ENCODE measurements around the gene PHF12. TPM values are rescaled to one million over a fixed set of nuclear protein-coding genes. Genes with fewer than 3 reads are reported as not detected.

Gene PHF12
- total and polyA plus RNA-seq, 10 of the 15 experiments (the other 5 are each of a cell fraction or from before 2014, with no cell fraction given) = 1.3 to 43.9 (median 19.2) TPM

GRCh38 chr17:28949185-28950016 lies 1.9 kb downstream of the PHF12 start:
- in situ Hi-C loops (cut with MboI) (loop anchor here (10.0 kb wide), 1 partner anchor 615 kb away; the partner anchor contains the start of genes IFT20 and TNFAIP1), intact Hi-C loops (cut with micrococcal nuclease; ENCODE audit: unreplicated experiment) (loop anchor here (2.0 to 5.0 kb wide), 2 partner anchors 47 to 343 kb away; partner anchors contain the start of genes DHRS13 and NUFIP2)
- POLR2A ChIA-PET = interaction anchor here (0.7 to 2.9 kb wide), 17 partner anchors 23 to 374 kb away, joined by 3 to 19 read pairs (median 5); partner anchors contain the start of genes BLTP2, FLOT2, NEK8 and RPL23A
- no peak for FAIRE-seq
- peak overlapping the region; percentile 81 for H3K4me2 ChIP-seq (ENCODE audit: control insufficient read depth, insufficient read depth)
- no peaks in the 10 kb centered on the region for H4K20me1 ChIP-seq (ENCODE audit: control insufficient read depth, insufficient read depth)
- peaks cover 17% of the 10 kb centered on the region for H3K4me1 ChIP-seq (ENCODE audit: control insufficient read depth, insufficient read depth, low read length)
- peak overlapping the region; percentile 85 for H3K9ac ChIP-seq (ENCODE audit: control insufficient read depth, insufficient read depth, low read length)
- CTCF ChIA-PET = interaction anchor here (0.6 to 3.8 kb wide), 17 partner anchors 8 to 306 kb away, joined by 3 to 22 read pairs (median 4); partner anchors contain the start of genes DHRS13, RPL23A and TLCD1
- ATAC-seq = peak; percentile 12
- SMC1A ChIA-PET (ENCODE audit: uncharacterized antibody, unreplicated experiment) = interaction anchor here (0.8 to 3.0 kb wide), 14 partner anchors 10 to 352 kb away, joined by 3 to 11 read pairs (median 3); partner anchors contain the start of genes FLOT2 and TLCD1
- H3K27ac ChIP-seq (ENCODE audit: control insufficient read depth, insufficient read depth) = peak overlapping the region; percentile 64
- WGBS (ENCODE audit: insufficient coverage, insufficient replicate concordance, low lambda C conversion rate, missing lambda C conversion rate) = 1% methylated on average over 47 of the region's 61 CpGs
- no peaks in the 10 kb centered on the region for H3K27me3 ChIP-seq (replicated peaks in 1 of 2; ENCODE audit: control insufficient read depth in 2 of 2, insufficient read depth in 2 of 2, low read length in 1 of 2)
- no peaks in the 10 kb centered on the region; a peak in 2 of 4 replicates for H3K36me3 ChIP-seq (ENCODE audit: control insufficient read depth in 2 of 2, insufficient read depth in 2 of 2, low read length in 1 of 2)
- H3K79me2 ChIP-seq (ENCODE audit: control insufficient read depth, insufficient read depth, low read length) = peaks cover 66% of the 10 kb centered on the region
- no peak for DNase-seq (ENCODE audit: low read depth, low spot score)
- BruUV-seq (replicated peaks) = no TSS peak
- H2AFZ ChIP-seq (ENCODE audit: control insufficient read depth, low read depth, low read length) = peak overlapping the region; percentile 64
- RAD21 ChIA-PET (ENCODE audit: unreplicated experiment) = interaction anchor here (0.5 to 3.5 kb wide), 10 partner anchors 11 to 230 kb away, joined by 3 to 27 read pairs (median 5); partner anchors contain the start of genes FLOT2, RPL23A and TLCD1
- peak overlapping the region; percentile 92 for H3K4me3 ChIP-seq
- H3K9me3 ChIP-seq (replicated peaks; ENCODE audit: control insufficient read depth, insufficient read depth, low read length) = no peaks in the 10 kb centered on the region
- peak; percentile 65 for TF ChIP-seq POLR2A (IDR thresholded peaks at IDR 0.05; ENCODE audit: low read depth, low read length)
- TF ChIP-seq RB1 (IDR thresholded peaks at IDR 0.05; ENCODE audit: borderline replicate concordance) = 0 out of 2 replicates have a peak, but pooled peaks have one; percentile 46
- TF ChIP-seq ETV6 (conservative IDR thresholded peaks at IDR 0.05 in 1 of 2, IDR thresholded peaks at IDR 0.05 in 1 of 2; ENCODE audit: borderline replicate concordance in 1 of 2, low read depth in 1 of 2) = no peak
- 0 out of 2 replicates have a peak, but pooled peaks have one; percentile 20 for TF ChIP-seq DPF2 (IDR thresholded peaks at IDR 0.05)
- TF ChIP-seq FOXK2 (IDR thresholded peaks at IDR 0.05) = peak; percentile 89
- peak; percentile 89 for TF ChIP-seq MEF2B (IDR thresholded peaks at IDR 0.05; ENCODE audit: partially characterized antibody, poor library complexity, severe bottlenecking)
- no peak for TF ChIP-seq BRCA1 (IDR thresholded peaks at IDR 0.05; ENCODE audit: low read depth, low read length)
- TF ChIP-seq IKZF2 (IDR thresholded peaks at IDR 0.05) = peak; percentile 40 to 43; a peak in 1 of 4 replicates
- no peak for TF ChIP-seq ZNF274 (IDR thresholded peaks at IDR 0.05; ENCODE audit: insufficient read depth, insufficient read length)
- peak; percentile 62 for TF ChIP-seq SIN3A (IDR thresholded peaks at IDR 0.05; ENCODE audit: low read depth, low read length)
- TF ChIP-seq BHLHE40 (IDR thresholded peaks at IDR 0.05; ENCODE audit: borderline replicate concordance in 1 of 2, low read depth in 2 of 2, low read length in 1 of 2) = peak in 1 of 2 experiments; percentile 26; a peak in 1 of 4 replicates
- TF ChIP-seq MTA3 (IDR thresholded peaks at IDR 0.05; ENCODE audit: borderline replicate concordance, low read length) = no peak
- peak; percentile 29; the same call in 1 of the 2 replicates for TF ChIP-seq NR2C1 (IDR thresholded peaks at IDR 0.05)
- 0 out of 2 replicates have a peak, but pooled peaks have one; percentile 1 for TF ChIP-seq CHD2 (IDR thresholded peaks at IDR 0.05; ENCODE audit: borderline replicate concordance, low read depth, low read length)
- TF ChIP-seq PML (IDR thresholded peaks at IDR 0.05; ENCODE audit: low read length) = no peak
- TF ChIP-seq NKRF (conservative IDR thresholded peaks at IDR 0.05) = peak; percentile 88
- no peak for TF ChIP-seq KLF5 (IDR thresholded peaks at IDR 0.05; ENCODE audit: partially characterized antibody)
- TF ChIP-seq TCF12 (IDR thresholded peaks at IDR 0.05; ENCODE audit: low read depth, low read length) = no peak
- TF ChIP-seq IKZF1 (conservative IDR thresholded peaks at IDR 0.05) = 0 out of 2 replicates have a peak, but pooled peaks have one; percentile 42
- TF ChIP-seq BMI1 (IDR thresholded peaks at IDR 0.05; ENCODE audit: borderline replicate concordance) = no peak
- TF ChIP-seq CBX3 (IDR thresholded peaks at IDR 0.05; ENCODE audit: borderline replicate concordance, low read depth) = no peak
- TF ChIP-seq CHD4 (IDR thresholded peaks at IDR 0.05) = no peak
- no peak for TF ChIP-seq NFYB (IDR thresholded peaks at IDR 0.05; ENCODE audit: insufficient read depth, low read depth, low read length)

Measured in GM12878 (cell line).